Measurements from ENCODE around the gene SLC34A2.
"Not testable (repeated sequence)": the region's sequence is repeated elsewhere in the genome, so short reads cannot be mapped to it uniquely, and the experiment has no call there.

Gene SLC34A2, protein sequence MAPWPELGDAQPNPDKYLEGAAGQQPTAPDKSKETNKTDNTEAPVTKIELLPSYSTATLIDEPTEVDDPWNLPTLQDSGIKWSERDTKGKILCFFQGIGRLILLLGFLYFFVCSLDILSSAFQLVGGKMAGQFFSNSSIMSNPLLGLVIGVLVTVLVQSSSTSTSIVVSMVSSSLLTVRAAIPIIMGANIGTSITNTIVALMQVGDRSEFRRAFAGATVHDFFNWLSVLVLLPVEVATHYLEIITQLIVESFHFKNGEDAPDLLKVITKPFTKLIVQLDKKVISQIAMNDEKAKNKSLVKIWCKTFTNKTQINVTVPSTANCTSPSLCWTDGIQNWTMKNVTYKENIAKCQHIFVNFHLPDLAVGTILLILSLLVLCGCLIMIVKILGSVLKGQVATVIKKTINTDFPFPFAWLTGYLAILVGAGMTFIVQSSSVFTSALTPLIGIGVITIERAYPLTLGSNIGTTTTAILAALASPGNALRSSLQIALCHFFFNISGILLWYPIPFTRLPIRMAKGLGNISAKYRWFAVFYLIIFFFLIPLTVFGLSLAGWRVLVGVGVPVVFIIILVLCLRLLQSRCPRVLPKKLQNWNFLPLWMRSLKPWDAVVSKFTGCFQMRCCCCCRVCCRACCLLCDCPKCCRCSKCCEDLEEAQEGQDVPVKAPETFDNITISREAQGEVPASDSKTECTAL

DNA sequence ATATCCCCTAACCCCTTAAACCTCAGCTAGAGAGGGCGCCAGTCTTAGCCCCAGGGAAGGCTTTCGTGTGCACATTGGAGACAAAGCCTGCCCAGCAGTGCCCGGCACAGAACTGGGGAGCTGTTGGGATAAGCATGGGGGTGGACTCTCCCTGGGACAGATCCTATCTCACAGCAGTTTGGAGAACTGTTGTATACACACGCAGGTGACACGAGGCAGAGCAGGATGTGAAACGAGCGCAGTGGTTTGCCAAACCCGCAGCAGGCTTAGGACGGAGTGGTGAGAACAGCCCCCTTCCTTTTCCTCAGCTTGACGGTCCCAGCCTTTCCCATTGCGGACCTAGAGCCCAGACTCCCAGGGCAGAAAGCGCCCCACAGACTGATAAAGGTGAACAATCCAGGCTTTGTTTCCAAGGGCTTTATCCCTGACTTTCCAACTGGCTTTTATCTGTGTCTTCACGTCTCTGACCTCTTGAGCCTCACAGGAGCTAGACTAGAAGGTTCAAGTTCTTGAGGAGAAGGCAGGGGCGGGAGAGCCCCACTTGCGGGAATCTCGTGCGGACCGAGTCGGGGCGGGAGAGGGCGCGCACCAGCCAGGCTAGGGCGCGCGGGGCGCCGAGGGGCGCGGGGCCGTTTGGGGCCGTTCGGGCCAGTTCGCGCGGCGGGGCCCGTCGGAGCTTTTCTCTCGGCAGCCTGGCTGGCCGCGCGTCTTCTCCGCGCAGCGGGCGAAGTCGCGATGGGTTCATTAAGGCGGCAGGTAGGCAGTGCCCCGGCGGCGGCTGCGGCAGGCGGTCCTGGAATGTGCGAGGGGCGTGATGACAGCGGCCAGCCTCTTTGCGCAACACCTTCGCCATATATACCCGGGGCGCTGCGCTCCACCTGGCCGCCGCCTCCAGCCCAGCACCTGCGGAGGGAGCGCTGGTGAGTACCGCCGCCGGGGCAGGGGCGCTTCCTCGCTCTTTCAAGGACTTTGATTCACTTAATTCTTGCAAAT lies at the start of gene SLC34A2:
TSS of gene SLC34A2 (plus strand) at position 881 of the 993 bp plus-strand sequence. CDS start 6,650 bp downstream, outside the sequence.
- DNase-seq: no peak

DNA sequence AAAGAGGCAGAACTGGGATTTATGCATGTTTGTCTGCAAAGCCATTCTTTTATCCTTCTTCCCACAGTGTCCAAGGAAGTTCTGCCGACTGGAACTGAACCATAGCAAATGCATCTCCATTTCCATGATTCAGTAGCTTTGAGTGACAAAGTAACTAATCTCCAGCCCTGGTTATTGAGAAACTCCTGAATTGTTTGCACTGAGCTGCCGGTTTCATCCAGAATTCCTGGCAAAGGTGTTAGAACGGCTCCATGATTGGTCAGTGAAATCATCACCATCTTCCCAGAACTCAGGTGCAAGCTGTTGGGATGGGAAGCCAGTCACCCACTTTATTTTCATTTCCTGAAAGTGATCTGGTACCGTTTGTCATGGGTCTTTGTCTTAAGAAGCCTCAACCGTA lies 47.0 kb upstream of the SLC34A2 start:
- no peak for DNase-seq

DNA sequence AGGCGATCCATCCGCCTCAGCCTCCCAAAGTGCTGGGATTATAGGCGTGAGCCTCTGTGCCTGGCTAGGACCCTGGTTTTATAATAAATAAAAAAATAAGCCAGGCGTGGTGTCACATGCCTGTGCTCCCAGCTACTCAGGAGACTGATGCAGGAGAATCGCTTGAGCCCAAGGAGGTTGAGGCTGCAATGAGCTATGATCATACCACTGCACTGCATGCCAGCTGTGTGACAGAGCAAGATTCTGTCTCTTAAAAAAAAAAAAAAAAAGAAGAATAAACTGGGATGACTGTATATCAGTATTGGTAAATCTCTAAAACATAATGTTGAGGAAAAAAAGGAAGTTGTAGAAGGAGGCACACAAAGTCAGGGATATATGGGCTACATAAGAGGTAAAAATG lies 45.7 kb upstream of the SLC34A2 start:
- no peak for DNase-seq

DNA sequence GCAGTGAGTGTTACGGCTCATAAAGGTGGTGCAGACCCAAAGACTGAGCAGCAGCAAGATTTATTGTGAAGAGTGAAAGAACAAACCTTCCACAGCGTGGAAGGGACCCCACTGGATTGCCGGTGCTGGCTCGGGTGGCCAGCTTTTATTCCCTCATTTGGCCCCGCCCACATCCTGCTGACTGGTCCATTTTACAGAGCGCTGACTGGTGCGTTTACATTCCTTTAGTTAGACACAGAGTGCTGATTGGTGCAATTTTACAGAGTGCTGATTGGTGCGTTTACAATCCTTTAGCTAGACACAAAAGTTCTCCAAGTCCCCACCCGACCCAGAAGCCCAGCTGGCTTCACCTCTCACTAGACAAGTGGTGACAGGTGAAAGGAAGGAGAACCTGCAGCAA lies 42.0 kb upstream of the SLC34A2 start:
- not testable (repeated sequence) for DNase-seq

DNA sequence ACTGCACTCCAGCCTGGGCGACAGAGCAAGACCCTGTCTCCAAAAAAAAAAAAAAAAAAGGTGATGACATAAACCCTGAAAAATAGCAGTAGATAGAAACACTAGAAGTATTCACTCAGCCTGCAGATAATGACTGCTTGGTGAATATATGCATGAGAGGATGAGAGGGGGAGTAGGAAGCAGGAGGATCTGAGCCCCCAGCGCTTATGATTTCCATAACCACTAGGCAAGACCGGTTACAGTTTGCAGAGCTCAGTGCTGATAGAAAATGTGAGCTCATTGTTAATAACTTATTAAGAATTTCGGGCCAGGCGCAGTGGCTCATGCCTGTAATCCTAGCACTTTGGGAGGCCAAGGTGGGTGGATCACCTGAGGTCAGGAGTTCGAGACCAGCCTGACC lies 40.8 kb upstream of the SLC34A2 start:
- no peak for DNase-seq

DNA sequence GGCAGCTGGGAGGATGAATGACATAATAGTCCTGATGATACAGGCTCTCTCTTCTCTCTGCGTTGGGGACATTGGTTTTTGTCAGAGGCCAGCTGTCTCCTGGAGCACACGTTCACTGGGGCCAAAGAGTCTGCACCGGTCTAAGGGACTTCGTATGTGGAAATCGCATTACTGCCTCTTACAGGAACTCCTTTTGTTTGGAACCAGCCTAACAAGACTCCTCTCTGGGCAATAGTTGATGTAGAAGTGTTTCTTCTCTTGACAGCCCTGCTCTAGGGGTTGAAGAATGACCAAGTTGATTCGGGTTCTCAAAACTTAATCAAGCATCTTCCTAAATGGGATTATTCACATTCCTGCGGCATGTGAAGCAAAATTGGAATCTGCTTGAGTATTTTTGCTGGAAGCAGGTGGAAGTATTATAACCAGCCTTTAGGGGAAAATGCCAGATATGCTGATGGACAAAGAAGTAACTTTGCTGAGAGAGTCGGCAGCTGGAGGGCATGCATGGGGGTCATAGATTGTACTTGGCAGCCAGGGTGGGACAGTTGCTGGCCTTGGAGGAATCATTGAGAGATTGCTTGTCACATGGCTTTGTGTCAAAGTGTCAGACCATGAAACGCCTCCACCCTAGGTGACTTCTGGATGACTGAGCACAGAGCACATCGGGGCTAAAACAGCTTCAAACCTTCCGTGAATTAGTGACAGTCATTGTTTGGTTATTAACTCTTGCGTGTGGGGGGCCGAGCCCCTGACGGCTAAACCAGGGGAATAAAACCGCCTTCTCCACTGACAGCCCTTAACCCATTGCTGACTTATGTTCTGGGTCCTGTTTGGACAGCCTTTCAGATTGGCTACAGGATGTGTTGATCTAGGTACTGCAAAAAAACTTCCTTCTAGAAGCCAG lies 34.4 kb upstream of the SLC34A2 start:
- DNase-seq: no peak

DNA sequence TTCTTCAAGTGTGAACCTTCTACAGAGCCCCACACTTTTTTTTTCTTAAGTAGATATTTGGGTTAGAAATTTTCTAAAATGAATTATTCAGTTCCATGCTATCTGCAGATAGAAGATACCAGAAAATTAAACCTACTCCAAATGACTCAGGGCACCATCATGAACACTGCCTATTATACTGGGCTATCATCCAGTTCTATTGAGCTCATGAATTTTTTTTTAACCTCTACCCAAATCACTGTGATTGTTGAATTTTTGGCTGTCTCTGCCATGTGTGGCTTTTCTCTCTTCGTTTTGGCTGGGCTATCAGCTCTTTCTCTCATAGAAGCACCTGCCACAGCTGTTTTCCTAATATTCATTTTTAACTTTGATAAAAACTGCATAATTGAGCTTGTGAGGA lies 31.0 kb upstream of the SLC34A2 start:
- peak in 1 of 2 experiments; percentile 2 for DNase-seq

DNA sequence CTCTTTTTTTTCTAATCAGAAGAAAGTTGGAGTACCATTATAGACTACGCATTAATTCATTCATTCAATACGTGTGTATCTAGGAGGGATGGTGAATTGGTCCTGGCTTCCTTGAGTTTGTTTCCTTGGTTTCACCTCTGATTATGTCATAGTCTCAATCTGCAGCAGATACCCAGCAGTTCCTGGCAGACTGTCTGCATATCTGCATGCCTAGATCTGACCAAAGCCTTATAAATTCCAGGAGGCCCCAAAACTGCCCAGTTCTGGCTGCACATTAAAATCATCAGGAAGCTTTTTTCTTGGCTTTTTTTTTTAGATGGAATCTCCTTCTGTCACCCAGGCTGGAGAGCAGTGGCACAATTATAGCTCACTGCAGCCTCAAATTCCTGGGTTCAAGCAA lies 27.2 kb upstream of the SLC34A2 start:
- DNase-seq: no peak

DNA sequence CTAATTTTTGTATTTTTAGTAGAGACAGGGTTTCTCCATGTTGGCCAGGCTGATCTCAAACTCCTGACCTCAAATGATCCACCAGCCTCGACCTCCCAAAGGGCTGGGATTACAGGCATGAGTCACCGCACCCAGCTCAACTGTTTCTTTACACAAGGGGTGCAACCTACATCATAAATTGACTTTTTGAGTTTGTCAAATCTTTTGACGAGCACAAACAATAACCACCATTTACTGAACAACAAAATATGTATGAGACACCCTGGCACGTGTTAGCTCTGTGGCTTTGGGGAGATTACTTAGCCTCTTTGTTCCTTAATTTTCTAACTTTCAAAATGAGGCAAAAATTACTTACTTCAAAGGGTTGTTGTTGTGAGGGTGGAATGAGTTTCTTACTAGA lies 23.5 kb upstream of the SLC34A2 start:
- no peak for DNase-seq

DNA sequence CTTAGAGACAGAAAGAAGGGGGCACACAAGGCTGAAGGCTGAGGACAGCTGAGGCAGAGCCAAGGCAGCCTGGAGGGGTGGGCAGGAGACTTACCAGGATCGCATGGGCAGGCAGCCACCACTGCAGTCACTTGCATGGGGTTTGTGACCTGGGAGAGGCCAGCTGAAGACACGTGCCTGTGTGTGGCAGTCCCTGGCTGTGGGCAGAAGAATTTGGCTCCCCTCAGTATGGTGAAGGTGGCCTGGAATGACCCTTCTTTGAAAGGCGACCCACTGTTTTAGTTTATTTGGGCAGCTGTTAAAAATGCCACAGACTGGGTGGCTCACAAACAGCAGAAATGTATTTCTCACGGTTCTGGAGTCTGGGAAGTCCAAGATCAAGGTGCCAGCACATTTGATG lies 22.1 kb upstream of the SLC34A2 start:
- DNase-seq: no peak

DNA sequence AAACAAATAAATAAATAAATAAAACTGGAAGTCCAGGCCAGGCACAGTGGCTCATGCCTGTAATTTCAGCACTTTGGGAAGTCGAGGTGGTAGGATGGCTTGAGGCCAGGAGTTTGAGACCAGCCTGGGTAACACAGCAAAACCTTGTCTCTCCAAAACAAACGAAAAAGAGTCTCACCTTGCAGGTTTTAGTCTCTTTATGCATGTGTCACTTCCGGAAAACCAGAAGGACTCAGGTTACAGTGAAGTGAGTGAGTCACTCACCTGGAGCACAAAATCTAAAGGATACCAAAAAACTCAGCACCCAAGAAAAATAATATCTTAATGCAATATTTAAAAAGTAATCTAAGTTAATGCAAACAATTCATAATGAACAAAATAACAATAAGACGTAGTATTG lies 20.1 kb upstream of the SLC34A2 start:
- DNase-seq: no peak

DNA sequence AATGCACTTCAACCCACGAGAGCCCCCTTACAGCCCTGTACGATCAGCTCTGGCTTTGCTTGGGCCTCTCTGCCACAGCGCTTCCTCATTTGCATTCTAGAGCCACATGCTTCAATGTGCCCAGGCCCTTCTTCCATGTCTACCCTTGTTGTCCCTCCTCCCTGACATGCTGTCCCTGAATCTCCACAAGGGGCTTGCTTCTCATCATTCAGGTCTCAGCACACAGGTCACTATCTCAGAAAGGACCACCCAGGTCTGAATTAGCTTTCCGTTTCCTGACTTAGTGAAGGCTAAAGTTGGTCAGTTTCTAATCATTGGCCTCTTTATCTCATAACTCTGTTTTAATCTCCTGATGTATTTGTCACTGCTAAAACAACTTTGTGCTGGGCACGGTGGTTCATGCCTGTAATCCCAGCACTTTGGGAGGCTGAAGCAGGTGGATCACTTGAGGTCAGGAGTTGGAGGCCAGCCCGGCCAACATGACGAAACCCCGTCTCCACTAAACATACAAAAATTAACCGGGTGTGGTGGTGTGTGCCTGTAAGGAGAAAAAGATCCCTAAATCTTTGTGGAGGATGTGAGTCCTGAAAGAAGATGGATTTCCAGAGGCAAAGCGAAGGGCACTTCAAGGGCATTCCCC lies 17.9 kb upstream of the SLC34A2 start:
- no peak for DNase-seq

DNA sequence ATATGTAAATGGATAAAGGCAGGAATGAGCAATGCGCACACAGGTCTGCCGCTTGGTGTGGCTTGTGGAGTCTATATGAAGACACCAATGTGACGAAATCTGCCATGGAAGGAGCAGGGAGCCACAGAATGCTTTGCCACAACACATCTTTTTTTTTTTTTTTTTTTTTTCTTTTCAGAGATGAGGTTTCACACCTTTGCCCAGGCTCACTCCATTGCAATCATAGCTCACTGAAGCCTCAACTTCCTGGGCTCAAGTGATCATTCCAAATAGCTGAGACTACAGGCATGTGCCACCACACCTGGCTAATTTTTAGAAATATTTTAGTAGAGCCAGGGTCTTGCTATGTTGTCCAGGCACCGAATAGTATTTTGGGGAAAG lies 17.4 kb upstream of the SLC34A2 start:
- DNase-seq: no peak

DNA sequence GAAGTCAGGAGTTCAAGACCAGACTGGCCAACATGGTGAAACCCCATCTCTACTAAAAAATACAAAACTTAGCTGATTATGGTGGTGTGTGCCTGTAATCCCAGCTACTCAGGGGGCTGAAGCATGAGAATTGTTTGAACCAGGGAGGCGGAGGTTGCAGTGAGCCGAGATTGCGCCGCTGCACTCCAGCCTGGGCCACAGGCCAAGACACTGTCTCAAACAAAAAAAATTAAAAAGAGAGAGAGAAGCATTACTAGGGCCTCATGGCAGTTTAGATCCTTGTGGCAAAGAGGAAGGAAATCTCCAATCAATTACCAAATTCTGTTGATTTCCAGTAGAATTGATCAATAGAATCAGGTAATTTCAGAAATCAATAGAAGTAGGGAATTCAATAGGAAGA lies 16.8 kb upstream of the SLC34A2 start:
- peak in 1 of 2 experiments; percentile 20 for DNase-seq

DNA sequence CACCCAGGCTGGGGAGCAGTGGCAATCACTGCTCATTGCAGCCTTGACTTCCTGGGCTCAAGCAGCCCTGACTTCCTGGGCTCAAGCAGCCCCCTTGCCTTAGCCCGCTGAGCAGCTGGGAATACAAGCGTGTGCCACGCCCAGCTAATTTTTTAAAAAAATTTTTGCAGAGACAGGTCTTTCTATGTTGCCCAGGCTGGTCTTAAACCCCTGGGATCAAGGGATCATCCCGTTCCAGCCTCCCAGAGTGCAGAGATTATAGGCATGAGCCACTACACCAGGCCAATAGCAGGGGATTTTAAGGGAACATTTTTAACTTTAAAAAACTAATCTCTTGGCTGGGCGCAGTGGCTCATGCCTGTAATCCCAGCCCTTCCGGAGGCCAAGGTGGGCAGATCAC lies 5.3 kb upstream of the SLC34A2 start:
- DNase-seq: no peak

DNA sequence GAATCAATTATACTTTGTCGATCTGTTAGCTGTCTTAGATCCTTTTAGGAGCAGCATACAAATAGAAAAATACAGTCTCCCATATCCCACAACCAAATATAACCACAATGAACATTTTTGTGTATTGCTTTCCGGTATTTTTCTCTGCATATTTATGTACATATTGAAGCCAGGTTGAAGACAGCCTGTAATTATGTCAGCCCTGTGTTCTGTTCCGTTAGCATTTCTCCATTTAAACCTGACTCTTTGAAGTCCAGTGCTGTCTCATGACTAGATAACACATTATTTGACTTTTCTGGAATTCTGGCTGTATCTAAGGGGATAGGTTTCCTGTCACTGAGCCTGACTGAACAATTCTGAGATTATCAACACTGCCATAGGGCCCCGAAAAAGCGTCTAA lies 4.0 kb upstream of the SLC34A2 start:
- no peak for DNase-seq

DNA sequence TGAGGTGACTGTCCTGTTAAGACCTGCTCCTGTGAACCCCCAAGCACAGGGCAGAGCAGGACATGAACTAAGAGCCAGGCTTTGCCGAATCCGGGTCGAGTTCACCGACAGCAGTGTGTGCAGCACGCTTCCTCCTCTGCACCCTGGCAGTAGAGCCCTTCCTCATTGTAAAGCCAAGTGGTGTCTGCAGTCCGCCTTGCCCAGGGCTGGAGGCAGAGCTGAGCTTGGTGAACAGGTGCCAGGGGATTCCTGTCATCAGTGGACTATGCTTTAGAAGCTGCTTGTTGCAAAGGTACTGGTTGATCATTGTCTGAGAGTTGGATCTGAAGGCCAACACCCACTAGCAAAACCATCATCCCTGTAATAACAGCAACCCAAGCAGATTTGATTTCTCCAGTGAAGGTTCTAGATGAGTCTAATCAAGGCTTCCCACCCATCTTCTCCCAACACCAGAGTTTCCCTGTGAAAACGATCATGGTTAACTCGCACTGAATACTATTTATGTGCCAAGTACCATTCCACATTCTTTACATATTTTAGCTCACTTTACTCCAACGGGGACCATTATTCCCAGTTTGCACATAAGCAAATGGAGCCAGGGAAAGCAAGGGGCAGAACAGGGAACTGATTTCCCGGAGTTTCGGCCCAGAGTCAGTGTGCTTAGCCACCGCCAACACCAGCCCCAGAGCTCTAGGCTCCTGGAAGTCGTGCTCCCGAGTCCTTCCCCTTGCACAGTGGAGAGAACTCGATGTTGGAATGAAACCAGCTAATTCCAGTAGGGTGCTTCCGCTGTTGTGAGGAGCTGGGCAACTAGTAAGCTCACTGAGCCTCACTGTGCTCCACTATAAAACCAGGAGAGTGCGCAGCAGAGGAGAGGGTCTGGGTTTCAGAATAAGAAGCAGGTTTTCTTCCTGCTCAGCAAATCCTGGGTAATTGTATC lies 1.4 kb upstream of the SLC34A2 start:
- DNase-seq: no peak

DNA sequence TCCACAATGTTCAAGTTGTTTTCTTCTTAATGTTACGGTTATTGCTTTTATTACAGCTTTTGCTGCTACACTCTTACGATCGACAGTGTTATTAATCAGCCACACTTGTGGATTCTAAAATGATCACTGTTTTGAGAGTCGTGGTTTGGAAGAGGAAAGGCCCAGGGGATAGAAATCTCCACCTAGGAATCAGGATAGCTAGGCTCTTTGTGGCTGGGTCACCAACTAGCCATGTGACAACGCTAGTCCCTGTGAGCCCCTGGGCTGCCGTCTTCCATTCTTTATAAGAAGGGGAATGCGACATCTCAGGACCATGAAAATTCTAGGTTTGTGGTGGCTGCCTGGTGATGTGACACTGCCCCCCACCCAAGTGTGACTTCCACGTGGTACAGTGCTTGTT lies 380 bp downstream of the SLC34A2 start:
- no peak for DNase-seq

DNA sequence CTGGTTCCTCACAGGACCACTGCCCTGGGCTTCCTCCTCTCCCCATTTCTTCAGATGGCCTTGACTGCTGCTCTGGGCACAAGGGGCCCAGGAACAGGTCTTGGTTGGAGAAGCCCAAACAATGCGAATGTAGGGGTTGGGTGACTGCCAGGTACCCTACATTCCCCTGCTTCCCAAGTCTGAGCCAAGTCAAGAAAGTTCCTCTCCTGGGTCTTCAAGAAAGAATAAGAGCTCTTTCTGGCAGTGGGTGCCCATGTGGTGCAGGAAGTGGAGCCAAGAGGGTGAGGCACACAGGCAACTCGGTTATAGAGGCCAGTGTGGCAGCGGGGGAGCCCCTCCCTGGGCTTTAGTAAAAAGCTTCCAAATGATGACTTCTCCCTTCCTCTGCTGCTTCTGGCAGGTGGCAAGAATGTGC lies 2.7 kb downstream of the SLC34A2 start:
- DNase-seq: no peak

DNA sequence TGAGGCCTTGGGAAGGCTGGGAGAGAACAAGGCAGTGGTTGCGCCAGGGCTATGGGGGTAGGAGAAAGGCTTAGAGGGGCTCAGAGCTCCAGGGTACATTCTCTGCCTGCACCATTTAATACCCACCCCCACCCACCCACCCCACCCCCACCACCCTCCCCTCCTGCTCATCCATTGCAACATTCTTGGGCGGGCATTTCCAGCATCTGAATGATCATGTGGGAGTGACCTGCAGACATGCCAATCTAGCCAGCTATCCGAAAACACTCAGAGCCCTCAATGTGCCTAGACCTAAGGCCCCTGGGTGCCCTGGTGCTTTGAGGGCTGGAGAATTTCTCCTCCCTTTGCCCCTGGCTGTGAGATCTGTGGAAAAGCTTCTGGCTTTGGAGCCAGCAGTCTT lies 3.1 kb downstream of the SLC34A2 start:
- no peak for DNase-seq
